SK-N-SH treated with all-trans-retinoic acid at 6 μM for 48 hours (cell line): Measurements from ENCODE around the gene SLC10A6.

Source experiments
- ARNTL ChIP-seq: fragments of 450-650 bp; formaldehyde crosslinking; IDR thresholded peaks from 2 replicates; pipeline ENCODE4 v1.5.0; 2020; ENCODE audit warnings: low read depth, mild to moderate bottlenecking, moderate library complexity, borderline replicate concordance
- BACH2 ChIP-seq: fragments of 250-450 bp; sonication (Bioruptor Pico); IDR thresholded peaks from 2 replicates; pipeline ENCODE4 v1.9.0; 2021; ENCODE audit warnings: mild to moderate bottlenecking, borderline replicate concordance
- CREB5 ChIP-seq: fragments of 250-450 bp; sonication (Bioruptor Pico); IDR thresholded peaks from 2 replicates; pipeline ENCODE4 v1.5.1; 2020; ENCODE audit warnings: low read depth, mild to moderate bottlenecking, moderate library complexity
- ESRRG ChIP-seq: fragments of 250-450 bp; sonication (Bioruptor Pico); IDR thresholded peaks from 2 replicates; pipeline ENCODE4 v1.6.1; 2021; ENCODE audit warnings: mild to moderate bottlenecking
- ISL1 ChIP-seq: fragments of 250-450 bp; sonication (Bioruptor Pico); IDR thresholded peaks from 2 replicates; pipeline ENCODE4 v2.1.2; 2022; ENCODE audit warnings: mild to moderate bottlenecking, moderate library complexity
- PATZ1 ChIP-seq: fragments of 250-450 bp; sonication (Bioruptor Pico); IDR thresholded peaks from 2 replicates; pipeline ENCODE4 v1.8.0; 2020; ENCODE audit warnings: mild to moderate bottlenecking, moderate library complexity, borderline replicate concordance
- PPARA ChIP-seq: fragments of 250-450 bp; sonication (Bioruptor Pico); IDR thresholded peaks from 2 replicates; pipeline ENCODE4 v1.5.0; 2020; ENCODE audit warnings: mild to moderate bottlenecking, borderline replicate concordance
- RARB ChIP-seq: fragments of 250-450 bp; sonication (Bioruptor Pico); IDR thresholded peaks from 2 replicates; pipeline ENCODE4 v1.8.0; 2021; ENCODE audit warnings: mild to moderate bottlenecking, moderate library complexity
- TCF4 ChIP-seq: fragments of 250-450 bp; sonication (Bioruptor Pico); IDR thresholded peaks from 2 replicates; pipeline ENCODE4 v1.8.0; 2021; ENCODE audit warnings: mild to moderate bottlenecking, moderate library complexity, borderline replicate concordance
- TOX ChIP-seq: fragments of 250-450 bp; sonication (Bioruptor Pico); IDR thresholded peaks from 2 replicates; pipeline ENCODE4 v1.8.0; 2021; ENCODE audit warnings: mild to moderate bottlenecking, moderate library complexity, borderline replicate concordance
- ZC3H10 ChIP-seq: fragments of 250-450 bp; sonication (Bioruptor Pico); IDR thresholded peaks from 2 replicates; pipeline ENCODE4 v1.5.1; 2021; ENCODE audit warnings: mild to moderate bottlenecking, moderate library complexity
- ZFP30 ChIP-seq: fragments of 450-650 bp; formaldehyde crosslinking; IDR thresholded peaks from 2 replicates; pipeline ENCODE4 v1.5.0; 2022; ENCODE audit warnings: mild to moderate bottlenecking, moderate library complexity
- ZNF565 ChIP-seq: fragments of 450-650 bp; formaldehyde crosslinking; conservative IDR thresholded peaks from 2 replicates; pipeline ENCODE4 v1.5.0; 2020; ENCODE audit warnings: low read depth, mild to moderate bottlenecking, moderate library complexity
- ZNF8 ChIP-seq: fragments of 450-650 bp; formaldehyde crosslinking; IDR thresholded peaks from 2 replicates; pipeline ENCODE4 v1.5.0; 2020; ENCODE audit warnings: mild to moderate bottlenecking, moderate library complexity

GRCh38 chr4:86835677-86836076 lies 13.5 kb downstream of the SLC10A6 start:
- TF ChIP-seq PATZ1 (CRISPR knock-in tag) (no peak), ZC3H10 (CRISPR knock-in tag) (no peak), TOX (no peak), ISL1 (CRISPR knock-in tag) (no peak), TCF4 (CRISPR knock-in tag) (no peak), RARB (no peak), CREB5 (CRISPR knock-in tag) (no peak), ZNF8 (CRISPR knock-in tag) (no peak), ZNF565 (CRISPR knock-in tag) (no peak), BACH2 (CRISPR knock-in tag) (no peak), ESRRG (CRISPR knock-in tag) (no peak), PPARA (CRISPR knock-in tag) (no peak), ARNTL (CRISPR knock-in tag) (no peak), ZFP30 (CRISPR knock-in tag) (no peak)
